HCT116 (cell line): ENCODE results near the gene TCF12. TPM values are rescaled to one million over a fixed set of nuclear protein-coding genes. Genes with fewer than 3 reads are reported as not detected.

Experiments used
- ATAC-seq: fragments of 200-7000 bp; cut with Tn5 transposase; 2 replicates; pipeline ENCODE4 v1.9.1; 2020; ENCODE audit warnings: mild to moderate bottlenecking, moderate library complexity
- BruUV-seq: library from RNA; stranded (reverse); fragments of 400-500 nt; replicated peaks from 2 replicates; lab custom pipeline; 2021; lab: Mats Ljungman, UMichigan
- CTCF ChIA-PET: fragments of 300-600 bp; sonication (Branson Sonifier 250); formaldehyde crosslinking; loops from one replicate; lab custom pipeline; 2021; ENCODE audit warnings: antibody characterized with exemption; lab: Charles Lee
- POLR2A ChIA-PET: fragments of 300-600, 350-600 bp; sonication (Branson Sonifier 250); formaldehyde crosslinking; loops from one replicate; lab custom pipeline; 2021; ENCODE audit warnings: antibody characterized with exemption; lab: Charles Lee
- RAD21 ChIA-PET, 2 experiments: fragments of 300-600 bp; sonication (Branson Sonifier 250); formaldehyde crosslinking; loops; one replicate each; lab custom pipeline; 2023; ENCODE audit warnings: low total read pairs in 2 of 2; ENCODE audit not compliant: uncharacterized antibody in 2 of 2, unreplicated experiment in 2 of 2, low non-redundant PET in 1 of 2; lab: Charles Lee
- DNase-seq: peaks from one replicate; pipeline ENCODE4 v3.0.0-alpha.2; 2010; ENCODE audit warnings: low read depth, low spot score
- H2AFZ ChIP-seq: fragments of 200-600 bp; shearing (Covaris generic), sonication (generic); 2 replicates; pipeline ENCODE4 v1.6.1; 2017; ENCODE audit warnings: low read depth, mixed run types, mixed read lengths, antibody characterized with exemption, low read length; ENCODE audit not compliant: poor library complexity, severe bottlenecking
- H3K27ac ChIP-seq: 2 replicates; pipeline ENCODE4 v1.5.1; 2012; ENCODE audit warnings: low read depth, low read length
- H3K27me3 ChIP-seq: fragments of 200-600 bp; sonication (generic); 2 replicates; pipeline ENCODE4 v1.6.1; 2016; ENCODE audit warnings: mixed run types, low read length, mixed read lengths; ENCODE audit not compliant: insufficient read depth
- H3K36me3 ChIP-seq, 2 experiments: fragments of 200-500 bp in 1 of 2; fragments of 200-600 bp in 1 of 2; sonication (Bioruptor generic) in 1 of 2; sonication (generic) in 1 of 2; 2 replicates each; pipeline versions ENCODE4 v1.5.1 to v1.6.1; 2014 to 2016; ENCODE audit warnings: low read length in 2 of 2, inconsistent platforms in 1 of 2, mixed read lengths in 1 of 2, mixed run types in 1 of 2; ENCODE audit not compliant: insufficient read depth in 2 of 2, control insufficient read depth in 1 of 2
- H3K4me1 ChIP-seq, 2 experiments: fragments of 200-600 bp in 1 of 2; sonication (generic) in 1 of 2; 2 replicates each; pipeline versions ENCODE4 v1.5.1 to v1.6.1; 2012 to 2017; ENCODE audit warnings: low read length in 2 of 2, inconsistent platforms in 1 of 2, mild to moderate bottlenecking in 1 of 2, mixed read lengths in 1 of 2, mixed run types in 1 of 2, moderate library complexity in 1 of 2; ENCODE audit not compliant: insufficient read depth in 2 of 2, control insufficient read depth in 1 of 2
- H3K4me2 ChIP-seq: fragments of 200-600 bp; sonication (generic); 2 replicates; pipeline ENCODE4 v1.6.1; 2017; ENCODE audit warnings: mixed run types, low read length, mixed read lengths
- H3K4me3 ChIP-seq, 2 experiments: fragments of 200-600 bp in 1 of 2; sonication (generic) in 1 of 2; replicated peaks in 1 of 2; 2 replicates each; pipeline ENCODE4 v1.5.1; 2011 to 2016; ENCODE audit warnings: low read length in 2 of 2, control low read depth in 1 of 2, low read depth in 1 of 2, mild to moderate bottlenecking in 1 of 2, mixed read lengths in 1 of 2, mixed run types in 1 of 2
- H3K79me2 ChIP-seq: fragments of 200-600 bp; sonication (generic); 2 replicates; pipeline ENCODE4 v1.6.1; 2017; ENCODE audit warnings: mild to moderate bottlenecking, mixed run types, low read length, moderate library complexity, mixed read lengths; ENCODE audit not compliant: insufficient read depth
- H3K9ac ChIP-seq: fragments of 200-600 bp; sonication (generic); 2 replicates; pipeline ENCODE4 v1.6.1; 2016; ENCODE audit warnings: low read length, mixed read lengths
- H3K9me2 ChIP-seq: fragments of 200-600 bp; sonication (generic), shearing (Covaris generic); 2 replicates; pipeline ENCODE4 v1.6.1; 2017; ENCODE audit warnings: mixed run types, mild to moderate bottlenecking, moderate library complexity; ENCODE audit not compliant: insufficient read depth
- H3K9me3 ChIP-seq, 2 experiments: fragments of 200-500 bp in 1 of 2; fragments of 200-600 bp in 1 of 2; sonication (Bioruptor generic) in 1 of 2; sonication (generic) in 1 of 2; 2 replicates each; pipeline ENCODE4 v1.6.1; 2014 to 2017; ENCODE audit warnings: low read length in 2 of 2, mixed read lengths in 2 of 2, inconsistent platforms in 1 of 2, low read depth in 1 of 2, mild to moderate bottlenecking in 1 of 2, mixed run types in 1 of 2, moderate library complexity in 1 of 2; ENCODE audit not compliant: control insufficient read depth in 1 of 2, insufficient read depth in 1 of 2
- H4K20me1 ChIP-seq: fragments of 200-600 bp; sonication (generic), shearing (Covaris generic); 2 replicates; pipeline ENCODE4 v1.6.1; 2017; ENCODE audit warnings: mixed run types, mild to moderate bottlenecking, moderate library complexity; ENCODE audit not compliant: insufficient read depth
- ATF3 ChIP-seq: IDR thresholded peaks from 2 replicates; pipeline ENCODE4 v1.6.1; 2012
- CBX3 ChIP-seq: IDR thresholded peaks from 2 replicates; pipeline ENCODE4 v1.6.1; 2012; ENCODE audit warnings: low read depth
- CEBPB ChIP-seq: IDR thresholded peaks from 2 replicates; pipeline ENCODE4 v1.6.1; 2012; ENCODE audit warnings: low read depth
- EGR1 ChIP-seq: IDR thresholded peaks from 2 replicates; pipeline ENCODE4 v1.6.1; 2012; ENCODE audit warnings: low read depth
- ELF1 ChIP-seq: IDR thresholded peaks from 2 replicates; pipeline ENCODE4 v1.6.1; 2012; ENCODE audit warnings: low read depth, borderline replicate concordance
- EZH2phosphoT487 ChIP-seq: fragments of 200-600 bp; IDR thresholded peaks from 2 replicates; pipeline ENCODE4 v1.6.1; 2018; ENCODE audit warnings: antibody characterized with exemption, borderline replicate concordance
- FOSL1 ChIP-seq: IDR thresholded peaks from 2 replicates; pipeline ENCODE4 v1.6.1; 2012; ENCODE audit warnings: low read depth
- JUND ChIP-seq: IDR thresholded peaks from 2 replicates; pipeline ENCODE4 v1.6.1; 2012
- POLR2A ChIP-seq: IDR thresholded peaks from 2 replicates; pipeline ENCODE4 v1.7.0; 2011; ENCODE audit warnings: borderline replicate concordance; ENCODE audit not compliant: insufficient read depth, insufficient read length; ENCODE audit errors: extremely low read depth
- POLR2AphosphoS5 ChIP-seq: IDR thresholded peaks from 2 replicates; pipeline ENCODE4 v1.6.1; 2011; ENCODE audit warnings: mild to moderate bottlenecking, low read depth, low read length, moderate library complexity
- SIN3A ChIP-seq: IDR thresholded peaks from 2 replicates; pipeline ENCODE4 v1.6.1; 2012; ENCODE audit warnings: low read depth
- SP1 ChIP-seq: IDR thresholded peaks from 2 replicates; pipeline ENCODE4 v1.6.1; 2012; ENCODE audit warnings: low read depth
- TCF7L2 ChIP-seq: IDR thresholded peaks from 2 replicates; pipeline ENCODE4 v1.7.0; 2011; ENCODE audit warnings: borderline replicate concordance, inconsistent platforms; ENCODE audit not compliant: insufficient read depth, insufficient read length; ENCODE audit errors: extremely low read depth
- YY1 ChIP-seq: IDR thresholded peaks from 2 replicates; pipeline ENCODE4 v1.6.1; 2011; ENCODE audit warnings: low read length, low read depth, moderate library complexity, mild to moderate bottlenecking; ENCODE audit not compliant: insufficient replicate concordance; ENCODE audit errors: extremely low read depth
- ZNF274 ChIP-seq: fragments of 200-500 bp; sonication (Bioruptor generic); IDR thresholded peaks from 2 replicates; pipeline ENCODE4 v1.6.1; 2014; ENCODE audit warnings: mild to moderate bottlenecking, low read depth, low read length, inconsistent platforms
- intact Hi-C: fragments of 100-400 bp; cut with micrococcal nuclease; formaldehyde crosslinking; loops from 2 replicates; pipeline ENCODE4 v1.10.0; 2022
- total RNA-seq: library from RNA; stranded (reverse); gene quantifications from one replicate; pipeline ENCODE4 v1.2.1, GENCODE V29; 2021; ENCODE audit not compliant: unreplicated experiment
- TF ChIP-seq, protein P1 (sequence below): IDR thresholded peaks from 2 replicates; pipeline ENCODE4 v1.6.1; 2012; ENCODE audit warnings: low read depth
- TF ChIP-seq, protein P2 (sequence below), 3 experiments: fragments of 200-600 bp in 1 of 3; sonication (generic) in 1 of 3; IDR thresholded peaks in 2 of 3; conservative IDR thresholded peaks in 1 of 3; 2 replicates each; pipeline ENCODE4 v1.5.1; 2012 to 2017; ENCODE audit warnings: low read depth in 2 of 3, low read length in 2 of 3, antibody characterized with exemption in 1 of 3, borderline replicate concordance in 1 of 3, control low read depth in 1 of 3, mild to moderate bottlenecking in 1 of 3, mixed read lengths in 1 of 3, mixed run types in 1 of 3, moderate library complexity in 1 of 3; ENCODE audit not compliant: insufficient read depth in 1 of 3
- TF ChIP-seq, protein P3 (sequence below): IDR thresholded peaks from 2 replicates; pipeline ENCODE4 v1.6.1; 2012
- TF ChIP-seq, protein P4 (sequence below): IDR thresholded peaks from 2 replicates; pipeline ENCODE4 v1.6.1; 2011; ENCODE audit warnings: mild to moderate bottlenecking, low read length, moderate library complexity; ENCODE audit not compliant: insufficient replicate concordance; ENCODE audit errors: extremely low read depth

Gene TCF12
- total RNA-seq, 1 experiment from 2014 or later: 71.6 TPM

DNA sequence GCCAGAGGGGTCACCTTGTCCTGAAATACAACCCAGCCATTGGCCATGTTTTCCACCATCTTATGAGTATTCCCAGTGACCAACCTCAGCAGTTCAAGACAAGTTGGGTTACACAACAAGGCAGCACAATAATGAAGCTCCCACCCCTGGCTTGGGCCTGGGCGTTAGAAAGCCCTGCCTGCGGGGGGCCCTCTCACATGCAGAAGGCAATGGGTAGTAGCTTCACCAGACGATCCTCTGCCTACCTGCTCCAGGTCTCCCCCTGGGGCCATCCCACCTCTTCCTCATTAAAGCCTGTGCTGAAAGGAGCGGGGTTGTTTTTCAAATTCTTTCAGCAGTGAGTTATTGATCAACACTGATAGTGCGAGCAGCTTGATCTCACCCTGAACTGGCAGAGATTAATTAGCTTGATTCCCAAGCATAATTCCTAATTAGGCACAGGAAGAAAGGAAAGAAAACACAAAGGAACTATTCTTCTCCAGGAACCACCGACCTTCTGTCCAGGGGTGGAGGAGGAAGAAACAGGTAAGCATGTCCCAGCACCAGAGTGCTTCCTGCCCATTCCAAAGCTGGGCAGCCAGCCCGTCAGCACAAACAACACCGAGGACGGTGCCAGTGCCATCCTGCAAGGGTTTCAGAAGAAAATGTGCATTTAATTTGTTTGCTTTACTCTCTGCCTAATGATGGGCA lies 378.2 kb downstream of the TCF12 start:
- ChIA-PET CTCF (interaction anchor here (1.3 kb wide), 1 partner anchor 10 kb away, joined by 5 read pairs; no protein-coding TSS in a partner anchor), POLR2A (no interaction called here), RAD21 (no interaction called here)
- BruUV-seq: no TSS peak
- Histone ChIP-seq H3K27me3 (no peaks in the 10 kb centered on the region), H3K9me3 (no peaks in the 10 kb centered on the region), H3K36me3 (no peaks in the 10 kb centered on the region), H3K9ac (no peak overlapping the region), H3K4me1 (no peaks in the 10 kb centered on the region), H2AFZ (no peak overlapping the region), H4K20me1 (no peaks in the 10 kb centered on the region), H3K9me2 (no peaks in the 10 kb centered on the region), H3K4me3 (no peak overlapping the region), H3K79me2 (no peaks in the 10 kb centered on the region), H3K27ac (no peak overlapping the region), H3K4me2 (no peak overlapping the region)
- DNase-seq (no peak), ATAC-seq (no peak)
- intact Hi-C loops: no loop called here
- no peak for TF ChIP-seq CBX3
- TF ChIP-seq, protein P1, sequence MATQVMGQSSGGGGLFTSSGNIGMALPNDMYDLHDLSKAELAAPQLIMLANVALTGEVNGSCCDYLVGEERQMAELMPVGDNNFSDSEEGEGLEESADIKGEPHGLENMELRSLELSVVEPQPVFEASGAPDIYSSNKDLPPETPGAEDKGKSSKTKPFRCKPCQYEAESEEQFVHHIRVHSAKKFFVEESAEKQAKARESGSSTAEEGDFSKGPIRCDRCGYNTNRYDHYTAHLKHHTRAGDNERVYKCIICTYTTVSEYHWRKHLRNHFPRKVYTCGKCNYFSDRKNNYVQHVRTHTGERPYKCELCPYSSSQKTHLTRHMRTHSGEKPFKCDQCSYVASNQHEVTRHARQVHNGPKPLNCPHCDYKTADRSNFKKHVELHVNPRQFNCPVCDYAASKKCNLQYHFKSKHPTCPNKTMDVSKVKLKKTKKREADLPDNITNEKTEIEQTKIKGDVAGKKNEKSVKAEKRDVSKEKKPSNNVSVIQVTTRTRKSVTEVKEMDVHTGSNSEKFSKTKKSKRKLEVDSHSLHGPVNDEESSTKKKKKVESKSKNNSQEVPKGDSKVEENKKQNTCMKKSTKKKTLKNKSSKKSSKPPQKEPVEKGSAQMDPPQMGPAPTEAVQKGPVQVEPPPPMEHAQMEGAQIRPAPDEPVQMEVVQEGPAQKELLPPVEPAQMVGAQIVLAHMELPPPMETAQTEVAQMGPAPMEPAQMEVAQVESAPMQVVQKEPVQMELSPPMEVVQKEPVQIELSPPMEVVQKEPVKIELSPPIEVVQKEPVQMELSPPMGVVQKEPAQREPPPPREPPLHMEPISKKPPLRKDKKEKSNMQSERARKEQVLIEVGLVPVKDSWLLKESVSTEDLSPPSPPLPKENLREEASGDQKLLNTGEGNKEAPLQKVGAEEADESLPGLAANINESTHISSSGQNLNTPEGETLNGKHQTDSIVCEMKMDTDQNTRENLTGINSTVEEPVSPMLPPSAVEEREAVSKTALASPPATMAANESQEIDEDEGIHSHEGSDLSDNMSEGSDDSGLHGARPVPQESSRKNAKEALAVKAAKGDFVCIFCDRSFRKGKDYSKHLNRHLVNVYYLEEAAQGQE: no peak
- TF ChIP-seq POLR2A: no peak
- no peak for TF ChIP-seq EZH2phosphoT487
- TF ChIP-seq SIN3A: no peak
- TF ChIP-seq YY1: no peak
- no peak for TF ChIP-seq FOSL1
- TF ChIP-seq ATF3: no peak
- TF ChIP-seq, protein P2, sequence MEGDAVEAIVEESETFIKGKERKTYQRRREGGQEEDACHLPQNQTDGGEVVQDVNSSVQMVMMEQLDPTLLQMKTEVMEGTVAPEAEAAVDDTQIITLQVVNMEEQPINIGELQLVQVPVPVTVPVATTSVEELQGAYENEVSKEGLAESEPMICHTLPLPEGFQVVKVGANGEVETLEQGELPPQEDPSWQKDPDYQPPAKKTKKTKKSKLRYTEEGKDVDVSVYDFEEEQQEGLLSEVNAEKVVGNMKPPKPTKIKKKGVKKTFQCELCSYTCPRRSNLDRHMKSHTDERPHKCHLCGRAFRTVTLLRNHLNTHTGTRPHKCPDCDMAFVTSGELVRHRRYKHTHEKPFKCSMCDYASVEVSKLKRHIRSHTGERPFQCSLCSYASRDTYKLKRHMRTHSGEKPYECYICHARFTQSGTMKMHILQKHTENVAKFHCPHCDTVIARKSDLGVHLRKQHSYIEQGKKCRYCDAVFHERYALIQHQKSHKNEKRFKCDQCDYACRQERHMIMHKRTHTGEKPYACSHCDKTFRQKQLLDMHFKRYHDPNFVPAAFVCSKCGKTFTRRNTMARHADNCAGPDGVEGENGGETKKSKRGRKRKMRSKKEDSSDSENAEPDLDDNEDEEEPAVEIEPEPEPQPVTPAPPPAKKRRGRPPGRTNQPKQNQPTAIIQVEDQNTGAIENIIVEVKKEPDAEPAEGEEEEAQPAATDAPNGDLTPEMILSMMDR (IDR thresholded peaks at IDR 0.05 in 2 of 3, conservative IDR thresholded peaks at IDR 0.05 in 1 of 3; ENCODE audit: borderline replicate concordance in 1 of 3, insufficient read depth in 1 of 3, low read depth in 2 of 3, low read length in 2 of 3): no peak
- no peak for TF ChIP-seq ZNF274
- no peak for TF ChIP-seq SP1
- TF ChIP-seq, protein P3, sequence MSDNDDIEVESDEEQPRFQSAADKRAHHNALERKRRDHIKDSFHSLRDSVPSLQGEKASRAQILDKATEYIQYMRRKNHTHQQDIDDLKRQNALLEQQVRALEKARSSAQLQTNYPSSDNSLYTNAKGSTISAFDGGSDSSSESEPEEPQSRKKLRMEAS: no peak
- no peak for TF ChIP-seq POLR2AphosphoS5
- TF ChIP-seq CEBPB: no peak
- no peak for TF ChIP-seq TCF7L2
- no peak for TF ChIP-seq EGR1
- TF ChIP-seq ELF1: no peak
- no peak for TF ChIP-seq JUND
- TF ChIP-seq, protein P4, sequence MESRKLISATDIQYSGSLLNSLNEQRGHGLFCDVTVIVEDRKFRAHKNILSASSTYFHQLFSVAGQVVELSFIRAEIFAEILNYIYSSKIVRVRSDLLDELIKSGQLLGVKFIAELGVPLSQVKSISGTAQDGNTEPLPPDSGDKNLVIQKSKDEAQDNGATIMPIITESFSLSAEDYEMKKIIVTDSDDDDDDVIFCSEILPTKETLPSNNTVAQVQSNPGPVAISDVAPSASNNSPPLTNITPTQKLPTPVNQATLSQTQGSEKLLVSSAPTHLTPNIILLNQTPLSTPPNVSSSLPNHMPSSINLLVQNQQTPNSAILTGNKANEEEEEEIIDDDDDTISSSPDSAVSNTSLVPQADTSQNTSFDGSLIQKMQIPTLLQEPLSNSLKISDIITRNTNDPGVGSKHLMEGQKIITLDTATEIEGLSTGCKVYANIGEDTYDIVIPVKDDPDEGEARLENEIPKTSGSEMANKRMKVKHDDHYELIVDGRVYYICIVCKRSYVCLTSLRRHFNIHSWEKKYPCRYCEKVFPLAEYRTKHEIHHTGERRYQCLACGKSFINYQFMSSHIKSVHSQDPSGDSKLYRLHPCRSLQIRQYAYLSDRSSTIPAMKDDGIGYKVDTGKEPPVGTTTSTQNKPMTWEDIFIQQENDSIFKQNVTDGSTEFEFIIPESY: no peak
